GM19452 (cell line): ENCODE data around the gene FAM32A.

ENCODE experiments used
- ATAC-seq: cut with Tn5 transposase; IDR thresholded peaks from one replicate; pipeline ENCODE4 v1.9.1; 2021; ENCODE audit not compliant: unreplicated experiment

The FAM32A gene

GRCh38 chr19:16201011-16201391 is 15.8 kb downstream of the FAM32A start:
- no peak for ATAC-seq

- ATAC-seq, result no peak
Observed at GRCh38 chr19:16202320-16203255, 17.4 kb downstream of the FAM32A start.

GRCh38 chr19:16203256-16204004 is 18.2 kb downstream of the FAM32A start:
- no peak for ATAC-seq

- no peak for ATAC-seq
Observed at GRCh38 chr19:16204005-16204294, 18.7 kb downstream of the FAM32A start.

GRCh38 chr19:16205205-16206045 is 20.2 kb downstream of the FAM32A start:
- no peak for ATAC-seq

GRCh38 chr19:16206046-16206605 is 20.9 kb downstream of the FAM32A start:
- ATAC-seq, result no peak

- ATAC-seq, result no peak
Observed at GRCh38 chr19:16206637-16207036, 21.4 kb downstream of the FAM32A start.

GRCh38 chr19:16207063-16207462 is 21.9 kb downstream of the FAM32A start:
- no peak for ATAC-seq

- ATAC-seq, result no peak
Observed at GRCh38 chr19:16207490-16208025, 22.3 kb downstream of the FAM32A start.

- no peak for ATAC-seq
Observed at GRCh38 chr19:16208064-16208759, 23.0 kb downstream of the FAM32A start.

GRCh38 chr19:16208847-16209665 is 23.8 kb downstream of the FAM32A start:
- ATAC-seq, result no peak

GRCh38 chr19:16210168-16210567 is 25.0 kb downstream of the FAM32A start:
- ATAC-seq, result no peak

GRCh38 chr19:16213076-16213475 is 27.9 kb downstream of the FAM32A start:
- no peak for ATAC-seq

- ATAC-seq, result no peak
Observed at GRCh38 chr19:16216744-16217670, 31.8 kb downstream of the FAM32A start.

- ATAC-seq, result no peak
Observed at GRCh38 chr19:16217716-16218451, 32.7 kb downstream of the FAM32A start.

- ATAC-seq, result no peak
Observed at GRCh38 chr19:16218851-16219250, 33.6 kb downstream of the FAM32A start.

- ATAC-seq, result no peak
Observed at GRCh38 chr19:16222806-16223205, 37.6 kb downstream of the FAM32A start.

- no peak for ATAC-seq
Observed at GRCh38 chr19:16223746-16224145, 38.5 kb downstream of the FAM32A start.
